GM12874 (cell line): Measurements from ENCODE around the gene SMAD1.

Experiments
- TF ChIP-seq, protein P1 (sequence below): IDR thresholded peaks from 2 replicates; pipeline ENCODE4 v1.5.1; 2011; ENCODE audit warnings: low read depth, mild to moderate bottlenecking, control low read depth, low read length, moderate library complexity; ENCODE audit not compliant: insufficient read depth

Gene SMAD1

GRCh38 chr4:145488310-145488709 is 6.7 kb downstream of the SMAD1 start:
- TF ChIP-seq, protein P1, sequence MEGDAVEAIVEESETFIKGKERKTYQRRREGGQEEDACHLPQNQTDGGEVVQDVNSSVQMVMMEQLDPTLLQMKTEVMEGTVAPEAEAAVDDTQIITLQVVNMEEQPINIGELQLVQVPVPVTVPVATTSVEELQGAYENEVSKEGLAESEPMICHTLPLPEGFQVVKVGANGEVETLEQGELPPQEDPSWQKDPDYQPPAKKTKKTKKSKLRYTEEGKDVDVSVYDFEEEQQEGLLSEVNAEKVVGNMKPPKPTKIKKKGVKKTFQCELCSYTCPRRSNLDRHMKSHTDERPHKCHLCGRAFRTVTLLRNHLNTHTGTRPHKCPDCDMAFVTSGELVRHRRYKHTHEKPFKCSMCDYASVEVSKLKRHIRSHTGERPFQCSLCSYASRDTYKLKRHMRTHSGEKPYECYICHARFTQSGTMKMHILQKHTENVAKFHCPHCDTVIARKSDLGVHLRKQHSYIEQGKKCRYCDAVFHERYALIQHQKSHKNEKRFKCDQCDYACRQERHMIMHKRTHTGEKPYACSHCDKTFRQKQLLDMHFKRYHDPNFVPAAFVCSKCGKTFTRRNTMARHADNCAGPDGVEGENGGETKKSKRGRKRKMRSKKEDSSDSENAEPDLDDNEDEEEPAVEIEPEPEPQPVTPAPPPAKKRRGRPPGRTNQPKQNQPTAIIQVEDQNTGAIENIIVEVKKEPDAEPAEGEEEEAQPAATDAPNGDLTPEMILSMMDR = no peak

GRCh38 chr4:145489556-145489955 is 7.9 kb downstream of the SMAD1 start:
- TF ChIP-seq, protein P1 = no peak

DNA sequence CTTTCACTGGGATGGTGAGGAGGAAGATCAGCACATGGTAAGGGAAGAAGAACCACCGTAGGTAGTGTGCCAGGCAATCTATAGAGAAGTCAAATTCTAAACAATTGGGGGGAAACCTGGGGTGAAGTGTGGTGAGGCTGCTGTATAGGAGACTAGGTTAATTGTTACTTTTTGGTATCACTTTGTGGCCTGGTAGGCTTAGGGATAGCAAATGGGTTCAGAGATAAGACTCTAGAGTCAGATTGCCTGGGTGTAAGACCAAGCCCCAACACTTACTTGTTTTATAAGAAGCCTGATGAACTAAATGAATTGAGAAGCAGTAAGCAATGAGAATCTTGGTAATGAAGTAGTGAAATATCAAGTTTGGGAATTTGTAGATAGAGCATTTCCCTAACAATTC is 8.7 kb downstream of the SMAD1 start:
- TF ChIP-seq, protein P1 = no peak

DNA sequence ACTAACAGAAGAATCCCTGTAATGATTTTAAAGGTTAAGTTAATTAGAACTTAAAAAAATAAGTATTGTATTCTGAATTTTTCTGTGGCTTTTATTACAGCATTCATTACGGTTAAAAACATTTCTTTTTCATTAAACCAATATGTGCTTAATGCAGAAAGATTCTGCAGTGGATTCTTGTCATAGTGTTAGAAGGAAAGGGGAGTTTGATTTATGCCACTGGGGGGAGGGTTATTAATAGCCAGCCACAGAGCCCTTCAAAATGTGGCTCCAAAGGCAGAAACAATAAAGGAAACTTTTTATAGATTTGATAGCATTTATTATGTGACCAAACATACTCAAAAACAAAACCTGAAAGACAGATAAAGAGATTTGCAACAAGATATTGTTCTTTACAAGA is 9.1 kb downstream of the SMAD1 start:
- TF ChIP-seq, protein P1 = no peak

- TF ChIP-seq, protein P1 = no peak
Measured at GRCh38 chr4:145492376-145492775, 10.7 kb downstream of the SMAD1 start.

DNA sequence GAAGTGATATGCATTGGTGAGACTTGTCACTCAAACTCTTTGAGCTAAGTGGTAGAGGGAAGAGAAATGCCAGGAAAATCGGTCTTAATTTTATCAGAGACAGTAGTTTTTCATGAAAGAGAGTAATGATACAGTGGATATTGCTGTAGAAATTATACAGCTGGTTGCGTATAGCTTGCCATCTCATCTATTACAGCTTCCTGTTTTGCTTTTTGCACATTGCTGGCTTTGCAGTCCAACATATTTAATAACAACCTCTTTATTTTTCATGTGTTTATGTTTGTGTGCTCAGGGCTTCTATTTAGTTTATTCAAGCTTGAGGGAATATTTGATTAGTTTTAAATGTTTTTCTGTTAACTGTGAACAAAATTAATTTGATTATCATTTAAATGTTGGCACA is 11.5 kb downstream of the SMAD1 start:
- TF ChIP-seq, protein P1 = no peak

DNA sequence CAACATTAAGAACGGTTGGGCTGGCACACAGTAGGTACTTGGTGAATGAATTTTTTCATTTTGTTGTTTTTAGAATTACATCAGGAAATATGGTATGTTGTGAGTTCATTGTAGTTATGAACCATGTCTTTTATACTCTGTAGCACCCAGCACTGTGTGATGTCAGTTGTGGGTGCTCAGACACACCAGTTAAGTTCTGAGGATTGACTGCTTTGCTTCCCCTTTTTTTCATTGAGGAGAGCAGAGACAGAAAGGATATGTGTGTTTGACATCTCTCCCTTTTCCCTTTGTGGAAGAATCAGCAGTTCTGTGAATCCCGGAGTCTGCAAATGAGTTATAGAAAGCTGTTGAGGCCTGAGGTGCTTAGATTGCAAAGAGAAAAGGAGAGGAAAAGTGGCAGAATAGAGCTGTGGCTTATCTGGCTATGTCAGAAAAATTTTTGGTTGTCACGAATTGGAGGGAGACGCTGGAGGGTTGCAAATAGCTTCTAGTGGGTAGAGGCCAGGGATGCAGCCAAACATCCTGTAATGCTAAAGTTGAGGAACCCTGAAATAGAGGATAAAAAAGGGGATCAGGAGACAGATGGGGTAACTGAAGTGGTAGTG is 13.1 kb downstream of the SMAD1 start:
- TF ChIP-seq, protein P1 = no peak
